ENCODE results near the gene RTN1.

The RTN1 gene

GRCh38 chr14:59678352-59678751, 192.2 kb downstream of the RTN1 start:
- Histone ChIP-seq H3K4me2 (ENCODE audit: low read depth, low read length, poor library complexity, severe bottlenecking) (no peak overlapping the region), H3K9me2 (replicated peaks; ENCODE audit: low read depth, low read length) (no peaks in the 10 kb centered on the region), H3K79me2 (ENCODE audit: insufficient read depth, low read length) (no peaks in the 10 kb centered on the region), H3K4me1 (ENCODE audit: insufficient read depth, low read length, poor library complexity, severe bottlenecking) (no peaks in the 10 kb centered on the region), H3K36me3 (ENCODE audit: insufficient read depth, low read length) (no peaks in the 10 kb centered on the region), H3F3A (ENCODE audit: low read depth) (no peaks in the 10 kb centered on the region), H4K20me1 (ENCODE audit: insufficient read depth, low read length, poor library complexity, severe bottlenecking) (no peaks in the 10 kb centered on the region), H3K9me3 (ENCODE audit: insufficient read depth, low read depth, low read length) (no peaks in the 10 kb centered on the region), H2AFZ (ENCODE audit: low read length) (no peak overlapping the region), H3K4me3 (ENCODE audit: low read length, poor library complexity, severe bottlenecking) (no peak overlapping the region), H3K9ac (ENCODE audit: low read depth, low read length, poor library complexity, severe bottlenecking) (no peak overlapping the region), H3K27me3 (ENCODE audit: insufficient read depth, low read length, poor library complexity, severe bottlenecking) (no peaks in the 10 kb centered on the region)
- TF ChIP-seq, protein P1, sequence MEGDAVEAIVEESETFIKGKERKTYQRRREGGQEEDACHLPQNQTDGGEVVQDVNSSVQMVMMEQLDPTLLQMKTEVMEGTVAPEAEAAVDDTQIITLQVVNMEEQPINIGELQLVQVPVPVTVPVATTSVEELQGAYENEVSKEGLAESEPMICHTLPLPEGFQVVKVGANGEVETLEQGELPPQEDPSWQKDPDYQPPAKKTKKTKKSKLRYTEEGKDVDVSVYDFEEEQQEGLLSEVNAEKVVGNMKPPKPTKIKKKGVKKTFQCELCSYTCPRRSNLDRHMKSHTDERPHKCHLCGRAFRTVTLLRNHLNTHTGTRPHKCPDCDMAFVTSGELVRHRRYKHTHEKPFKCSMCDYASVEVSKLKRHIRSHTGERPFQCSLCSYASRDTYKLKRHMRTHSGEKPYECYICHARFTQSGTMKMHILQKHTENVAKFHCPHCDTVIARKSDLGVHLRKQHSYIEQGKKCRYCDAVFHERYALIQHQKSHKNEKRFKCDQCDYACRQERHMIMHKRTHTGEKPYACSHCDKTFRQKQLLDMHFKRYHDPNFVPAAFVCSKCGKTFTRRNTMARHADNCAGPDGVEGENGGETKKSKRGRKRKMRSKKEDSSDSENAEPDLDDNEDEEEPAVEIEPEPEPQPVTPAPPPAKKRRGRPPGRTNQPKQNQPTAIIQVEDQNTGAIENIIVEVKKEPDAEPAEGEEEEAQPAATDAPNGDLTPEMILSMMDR (conservative IDR thresholded peaks at IDR 0.05; ENCODE audit: low read length): no peak
- no peak for TF ChIP-seq EZH2phosphoT487 (IDR thresholded peaks at IDR 0.05; ENCODE audit: borderline replicate concordance)

DNA sequence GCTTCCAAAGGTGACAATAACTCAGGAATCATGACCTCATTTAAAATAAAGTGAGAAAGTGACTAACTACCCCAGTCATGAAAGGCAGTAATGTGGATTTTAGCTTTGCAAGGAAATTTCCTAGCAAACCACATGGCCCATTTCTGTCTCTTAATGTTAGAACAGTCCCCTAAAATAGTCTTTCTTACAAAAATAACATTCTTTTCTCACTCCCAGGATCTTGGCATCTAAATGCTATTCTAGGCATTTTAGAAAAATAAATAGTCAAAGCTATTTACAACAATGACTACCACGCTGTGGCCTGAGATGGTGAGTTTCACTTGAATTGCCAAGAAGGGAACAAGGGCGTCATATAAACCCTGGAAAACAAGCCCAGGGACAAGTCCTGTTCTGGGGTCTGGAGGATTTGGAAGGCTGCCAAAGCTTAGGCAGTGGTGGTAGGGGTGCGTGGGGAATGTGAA, 192.8 kb downstream of the RTN1 start:
- TF ChIP-seq EZH2phosphoT487 (IDR thresholded peaks at IDR 0.05; ENCODE audit: borderline replicate concordance): no peak
- TF ChIP-seq, protein P1 (conservative IDR thresholded peaks at IDR 0.05; ENCODE audit: low read length): no peak

DNA sequence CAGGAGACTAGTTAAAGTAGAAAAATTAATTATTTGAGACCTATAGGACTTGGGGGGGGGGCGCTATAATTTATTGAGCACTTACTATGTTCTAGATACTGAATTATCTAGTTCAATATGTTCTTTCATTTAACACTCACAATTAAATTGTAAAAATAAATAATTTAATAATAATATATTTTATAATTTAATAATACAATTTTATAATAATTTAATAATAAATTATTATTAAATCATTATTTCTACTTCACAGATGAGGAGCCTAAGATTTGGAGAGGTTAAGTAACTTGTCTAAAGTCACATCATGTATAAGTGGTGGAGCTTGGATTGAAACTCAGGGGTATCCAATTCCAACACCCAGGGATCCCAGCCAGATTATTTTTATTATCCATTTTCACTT, 195.2 kb downstream of the RTN1 start:
- TF ChIP-seq, protein P1 (conservative IDR thresholded peaks at IDR 0.05; ENCODE audit: low read length): no peak
- TF ChIP-seq EZH2phosphoT487 (IDR thresholded peaks at IDR 0.05; ENCODE audit: borderline replicate concordance): no peak
- no peaks in the 10 kb centered on the region for H3K36me3 ChIP-seq (ENCODE audit: insufficient read depth, low read length)
- H3K4me1 ChIP-seq (ENCODE audit: insufficient read depth, low read length, poor library complexity, severe bottlenecking): no peaks in the 10 kb centered on the region
- H3K4me2 ChIP-seq (ENCODE audit: low read depth, low read length, poor library complexity, severe bottlenecking): no peak overlapping the region
- no peak overlapping the region for H3K9ac ChIP-seq (ENCODE audit: low read depth, low read length, poor library complexity, severe bottlenecking)
- H3K4me3 ChIP-seq (ENCODE audit: low read length, poor library complexity, severe bottlenecking): no peak overlapping the region
- H3K9me3 ChIP-seq (ENCODE audit: insufficient read depth, low read depth, low read length): no peaks in the 10 kb centered on the region; the same call in 1 of the 2 replicates
- H3K27me3 ChIP-seq (ENCODE audit: insufficient read depth, low read length, poor library complexity, severe bottlenecking): no peaks in the 10 kb centered on the region
- H2AFZ ChIP-seq (ENCODE audit: low read length): no peak overlapping the region
- no peaks in the 10 kb centered on the region for H4K20me1 ChIP-seq (ENCODE audit: insufficient read depth, low read length, poor library complexity, severe bottlenecking)
- no peaks in the 10 kb centered on the region for H3F3A ChIP-seq (ENCODE audit: low read depth)
- no peaks in the 10 kb centered on the region for H3K9me2 ChIP-seq (replicated peaks; ENCODE audit: low read depth, low read length)
- no peaks in the 10 kb centered on the region for H3K79me2 ChIP-seq (ENCODE audit: insufficient read depth, low read length)

More for the DNA sequence above, 192.8 kb downstream of the RTN1 start:
- Histone ChIP-seq H3K27me3 (ENCODE audit: insufficient read depth, low read length, poor library complexity, severe bottlenecking) (no peaks in the 10 kb centered on the region), H4K20me1 (ENCODE audit: insufficient read depth, low read length, poor library complexity, severe bottlenecking) (no peaks in the 10 kb centered on the region), H3K9ac (ENCODE audit: low read depth, low read length, poor library complexity, severe bottlenecking) (no peak overlapping the region), H3K36me3 (ENCODE audit: insufficient read depth, low read length) (no peaks in the 10 kb centered on the region), H3K79me2 (ENCODE audit: insufficient read depth, low read length) (no peaks in the 10 kb centered on the region), H3K9me3 (ENCODE audit: insufficient read depth, low read depth, low read length) (no peaks in the 10 kb centered on the region; the same call in 1 of the 2 replicates), H3K4me2 (ENCODE audit: low read depth, low read length, poor library complexity, severe bottlenecking) (no peak overlapping the region), H3K9me2 (replicated peaks; ENCODE audit: low read depth, low read length) (no peaks in the 10 kb centered on the region), H3F3A (ENCODE audit: low read depth) (no peaks in the 10 kb centered on the region), H3K4me1 (ENCODE audit: insufficient read depth, low read length, poor library complexity, severe bottlenecking) (no peaks in the 10 kb centered on the region), H3K4me3 (ENCODE audit: low read length, poor library complexity, severe bottlenecking) (no peak overlapping the region), H2AFZ (ENCODE audit: low read length) (no peak overlapping the region)

Measured in Loucy (cell line).